ENCODE data around the gene DENND1B. TPM values are rescaled to one million over a fixed set of nuclear protein-coding genes. Genes with fewer than 3 reads are reported as not detected.

The DENND1B gene
- total RNA-seq, 1 experiment from 2014 or later = 9.6 TPM

DNA sequence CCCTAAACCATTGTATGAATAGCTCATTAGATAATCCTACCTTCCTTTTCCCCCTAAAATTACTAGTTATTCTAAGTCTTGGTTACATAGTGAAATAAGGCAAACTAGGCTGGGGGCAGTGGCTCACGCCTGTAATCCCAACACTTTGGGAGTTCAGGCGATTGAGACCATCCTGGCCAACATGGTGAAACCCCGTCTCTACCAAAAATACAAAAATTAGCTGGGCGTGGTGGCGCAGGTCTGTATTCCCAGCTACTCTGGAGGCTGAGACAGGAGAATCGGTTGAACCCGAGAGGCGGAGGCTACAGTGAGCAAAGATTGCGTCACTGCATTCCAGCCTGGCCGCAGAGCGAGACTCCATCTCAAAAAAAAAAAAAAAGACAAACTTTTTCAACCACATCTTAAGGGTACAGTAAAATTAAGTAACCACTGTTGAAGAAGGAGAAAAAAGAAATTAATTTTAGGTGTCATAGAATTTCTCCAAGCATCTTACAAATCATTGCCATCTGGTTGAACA, 108.5 kb downstream of the DENND1B start (continued):
- TF ChIP-seq RAD21 (IDR thresholded peaks at IDR 0.05; ENCODE audit: low read depth) (no peak), TCF7L2 (IDR thresholded peaks at IDR 0.05; ENCODE audit: borderline replicate concordance, extremely low read depth, insufficient read depth, insufficient read length) (no peak), ZNF274 (IDR thresholded peaks at IDR 0.05; ENCODE audit: low read depth, low read length) (no peak)
- TF ChIP-seq, protein P1, sequence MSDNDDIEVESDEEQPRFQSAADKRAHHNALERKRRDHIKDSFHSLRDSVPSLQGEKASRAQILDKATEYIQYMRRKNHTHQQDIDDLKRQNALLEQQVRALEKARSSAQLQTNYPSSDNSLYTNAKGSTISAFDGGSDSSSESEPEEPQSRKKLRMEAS (IDR thresholded peaks at IDR 0.05) = no peak

DNA sequence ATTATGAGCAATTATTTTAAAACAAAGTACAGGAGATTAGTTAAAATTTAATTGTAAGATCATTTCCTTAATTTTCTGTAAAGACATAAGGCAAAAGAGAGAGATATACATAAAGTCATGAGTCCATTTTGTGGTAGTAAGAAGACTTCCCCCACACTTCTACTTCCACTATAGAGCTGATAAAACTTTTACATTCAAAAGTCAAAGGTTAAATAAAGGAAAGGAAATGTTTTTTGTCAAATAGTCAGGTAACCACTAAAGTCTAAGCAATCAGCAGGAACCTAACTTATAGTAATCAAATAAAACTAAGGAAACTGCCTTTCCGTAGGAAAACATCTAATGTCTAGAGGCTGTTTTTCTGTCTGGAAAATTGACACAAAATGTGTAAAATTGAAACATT, 110.9 kb downstream of the DENND1B start:
- H3K4me2 ChIP-seq (ENCODE audit: low read length) = no peak overlapping the region
- BruUV-seq (replicated peaks) = no TSS peak
- no peaks in the 10 kb centered on the region for H3K4me1 ChIP-seq (ENCODE audit: control insufficient read depth in 1 of 2, insufficient read depth in 2 of 2, low read length in 2 of 2)
- DNase-seq (ENCODE audit: low read depth, low spot score) (no peak), ATAC-seq (no peak)
- ChIA-PET CTCF (no interaction called here), POLR2A (no interaction called here), RAD21 (ENCODE audit: low non-redundant PET in 1 of 2, low total read pairs in 2 of 2, uncharacterized antibody in 2 of 2, unreplicated experiment in 2 of 2) (no interaction called here)
- no peaks in the 10 kb centered on the region for H3K9me3 ChIP-seq (ENCODE audit: control insufficient read depth in 1 of 2, insufficient read depth in 1 of 2, low read depth in 1 of 2, low read length in 2 of 2)
- no peaks in the 10 kb centered on the region for H4K20me1 ChIP-seq (ENCODE audit: insufficient read depth)
- no peak overlapping the region for H3K4me3 ChIP-seq (replicated peaks in 1 of 2; ENCODE audit: low read depth in 1 of 2, low read length in 2 of 2)
- no peaks in the 10 kb centered on the region for H3K79me2 ChIP-seq (ENCODE audit: insufficient read depth, low read length)
- no peaks in the 10 kb centered on the region for H3K36me3 ChIP-seq (ENCODE audit: control insufficient read depth in 1 of 2, insufficient read depth in 2 of 2, low read length in 2 of 2)
- no peak overlapping the region for H3K9ac ChIP-seq (ENCODE audit: low read length)
- no peak overlapping the region for H2AFZ ChIP-seq (ENCODE audit: low read depth, low read length, poor library complexity, severe bottlenecking)
- no peaks in the 10 kb centered on the region for H3K27me3 ChIP-seq (ENCODE audit: insufficient read depth, low read length)
- intact Hi-C loops (cut with micrococcal nuclease) = no loop called here
- H3K27ac ChIP-seq (ENCODE audit: low read depth, low read length) = no peak overlapping the region
- TF ChIP-seq RAD21 (IDR thresholded peaks at IDR 0.05; ENCODE audit: low read depth) = no peak
- TF ChIP-seq SRF (IDR thresholded peaks at IDR 0.05; ENCODE audit: low read depth) = no peak
- TF ChIP-seq REST (IDR thresholded peaks at IDR 0.05; ENCODE audit: low read depth) = no peak
- TF ChIP-seq ELF1 (IDR thresholded peaks at IDR 0.05; ENCODE audit: borderline replicate concordance, low read depth) = no peak
- no peak for TF ChIP-seq TCF7L2 (IDR thresholded peaks at IDR 0.05; ENCODE audit: borderline replicate concordance, extremely low read depth, insufficient read depth, insufficient read length)
- TF ChIP-seq, protein P2, sequence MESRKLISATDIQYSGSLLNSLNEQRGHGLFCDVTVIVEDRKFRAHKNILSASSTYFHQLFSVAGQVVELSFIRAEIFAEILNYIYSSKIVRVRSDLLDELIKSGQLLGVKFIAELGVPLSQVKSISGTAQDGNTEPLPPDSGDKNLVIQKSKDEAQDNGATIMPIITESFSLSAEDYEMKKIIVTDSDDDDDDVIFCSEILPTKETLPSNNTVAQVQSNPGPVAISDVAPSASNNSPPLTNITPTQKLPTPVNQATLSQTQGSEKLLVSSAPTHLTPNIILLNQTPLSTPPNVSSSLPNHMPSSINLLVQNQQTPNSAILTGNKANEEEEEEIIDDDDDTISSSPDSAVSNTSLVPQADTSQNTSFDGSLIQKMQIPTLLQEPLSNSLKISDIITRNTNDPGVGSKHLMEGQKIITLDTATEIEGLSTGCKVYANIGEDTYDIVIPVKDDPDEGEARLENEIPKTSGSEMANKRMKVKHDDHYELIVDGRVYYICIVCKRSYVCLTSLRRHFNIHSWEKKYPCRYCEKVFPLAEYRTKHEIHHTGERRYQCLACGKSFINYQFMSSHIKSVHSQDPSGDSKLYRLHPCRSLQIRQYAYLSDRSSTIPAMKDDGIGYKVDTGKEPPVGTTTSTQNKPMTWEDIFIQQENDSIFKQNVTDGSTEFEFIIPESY (IDR thresholded peaks at IDR 0.05; ENCODE audit: extremely low read depth, insufficient replicate concordance, low read length) = no peak
- TF ChIP-seq YY1 (IDR thresholded peaks at IDR 0.05; ENCODE audit: extremely low read depth, insufficient replicate concordance, low read depth, low read length) = no peak
- TF ChIP-seq FOSL1 (IDR thresholded peaks at IDR 0.05; ENCODE audit: low read depth) = no peak
- TF ChIP-seq ZFX (IDR thresholded peaks at IDR 0.05) = no peak
- no peak for TF ChIP-seq POLR2AphosphoS5 (IDR thresholded peaks at IDR 0.05; ENCODE audit: low read depth, low read length)
- TF ChIP-seq, protein P3, sequence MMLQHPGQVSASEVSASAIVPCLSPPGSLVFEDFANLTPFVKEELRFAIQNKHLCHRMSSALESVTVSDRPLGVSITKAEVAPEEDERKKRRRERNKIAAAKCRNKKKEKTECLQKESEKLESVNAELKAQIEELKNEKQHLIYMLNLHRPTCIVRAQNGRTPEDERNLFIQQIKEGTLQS (IDR thresholded peaks at IDR 0.05) = no peak
- no peak for TF ChIP-seq SIN3A (IDR thresholded peaks at IDR 0.05; ENCODE audit: low read depth)
- TF ChIP-seq SP1 (IDR thresholded peaks at IDR 0.05; ENCODE audit: low read depth) = no peak
- TF ChIP-seq POLR2A (IDR thresholded peaks at IDR 0.05; ENCODE audit: borderline replicate concordance, extremely low read depth, insufficient read depth, insufficient read length) = no peak
- no peak for TF ChIP-seq JUND (IDR thresholded peaks at IDR 0.05)
- no peak for TF ChIP-seq EGR1 (IDR thresholded peaks at IDR 0.05; ENCODE audit: low read depth)
- TF ChIP-seq, protein P1 (IDR thresholded peaks at IDR 0.05) = no peak
- no peaks in the 10 kb centered on the region for H3K9me2 ChIP-seq (ENCODE audit: insufficient read depth)

Data from HCT116 (cell line).